Esophagus squamous epithelium (tissue), 5 donors: ENCODE data around the gene CNPY1. TPM values are rescaled to one million over a fixed set of nuclear protein-coding genes. Genes with fewer than 3 reads are reported as not detected.
"Not testable (repeated sequence)": the region's sequence is repeated elsewhere in the genome, so short reads cannot be mapped to it uniquely, and the experiment has no call there.

Experiments
- DNase-seq: peaks from one replicate; lab custom pipeline; 2025; lab: John Stamatoyannopoulos, UW
- H3K27ac ChIP-seq, 4 donors: fragments of 200-600 bp; sonication (generic); one replicate each; pipeline ENCODE4 v1.5.1; 2016 to 2019; ENCODE audit warnings: mild to moderate bottlenecking in 1 of 4
- H3K27me3 ChIP-seq, 4 donors: fragments of 200-600 bp; sonication (generic); 1 replicate in 3 of 4; 2 replicates in 1 of 4; pipeline versions ENCODE4 v1.5.1 to v1.6.0; 2017 to 2021; ENCODE audit warnings: antibody characterized with exemption in 1 of 4
- H3K36me3 ChIP-seq, 3 donors: fragments of 200-600 bp; sonication (generic); one replicate each; pipeline ENCODE4 v1.5.1; 2016 to 2019
- H3K4me1 ChIP-seq, 3 donors: fragments of 200-600 bp; sonication (generic); one replicate each; pipeline ENCODE4 v1.5.1; 2017 to 2019
- H3K4me3 ChIP-seq, 4 donors: fragments of 200-600 bp; sonication (generic); 1 replicate in 3 of 4; 2 replicates in 1 of 4; pipeline ENCODE4 v1.5.1; 2016 to 2019; ENCODE audit warnings: mild to moderate bottlenecking in 2 of 4, moderate library complexity in 1 of 4
- H3K9me3 ChIP-seq, 3 donors: fragments of 200-600 bp; sonication (generic); one replicate each; pipeline ENCODE4 v1.5.1; 2016 to 2019
- CTCF ChIP-seq, 6 experiments: fragments of 450-650 bp in 4 of 6; fragments of 200-600 bp in 2 of 6; sonication (generic) in 2 of 6; IDR thresholded peaks; one replicate each; pipeline ENCODE4 v1.5.1; 2016 to 2019; ENCODE audit warnings: antibody characterized with exemption in 6 of 6, mild to moderate bottlenecking in 4 of 6, moderate library complexity in 4 of 6
- POLR2A ChIP-seq, 4 donors: fragments of 450-650 bp; IDR thresholded peaks; one replicate each; pipeline ENCODE4 v1.6.1; 2017; ENCODE audit warnings: antibody characterized with exemption in 4 of 4, mild to moderate bottlenecking in 4 of 4, moderate library complexity in 3 of 4
- WGBS, 2 donors: methylation state at CpG; one replicate each; pipeline ENCODE4 v1.1.5; 2018; 5-methylcytosine and 5-hydroxymethylcytosine counted together
- intact Hi-C: fragments of 100-400 bp; cut with DNase I; formaldehyde crosslinking; loops from one replicate; pipeline ENCODE4 v1.15.0; 2022
- total RNA-seq, 4 donors: library from RNA; depleted of rRNA; stranded (reverse); fragments of >200 nt; gene quantifications; one replicate each; pipeline ENCODE4 v1.1.0, GENCODE V29; 2016
- donor health status: DM: yes; HTN: yes; CAD: no.

CNPY1 gene
- total RNA-seq, 4 donors from 2014 or later, result not detected

GRCh38 chr7:155521743-155522398, 24.5 kb downstream of the CNPY1 start:
- no peaks in the 10 kb centered on the region for H3K36me3 ChIP-seq

GRCh38 chr7:155521007-155521742, 25.2 kb downstream of the CNPY1 start:
- no peak for DNase-seq

More at GRCh38 chr7:155521743-155522398, 24.5 kb downstream of the CNPY1 start:
- no peak overlapping the region for H3K4me3 ChIP-seq
- no peak overlapping the region for H3K27ac ChIP-seq
- DNase-seq, result no peak
- H3K27me3 ChIP-seq, result peaks cover 0 to 90% (median 0%) of the 10 kb centered on the region in 4 donors
- no peaks in the 10 kb centered on the region for H3K9me3 ChIP-seq
- 74 to 80% methylated on average over 7 to 8 of the region's 21 CpGs for WGBS, 2 donors
- no peaks in the 10 kb centered on the region for H3K4me1 ChIP-seq
- TF ChIP-seq POLR2A (IDR thresholded peaks at IDR 0.05), result no peak
- no peak for TF ChIP-seq CTCF (IDR thresholded peaks at IDR 0.05)
- intact Hi-C loops, result no loop called here

GRCh38 chr7:155520114-155520513, 26.2 kb downstream of the CNPY1 start:
- 51 to 66% methylated on average over 7 of the region's 7 CpGs for WGBS, 2 donors
- no peak for DNase-seq

More at GRCh38 chr7:155521007-155521742, 25.2 kb downstream of the CNPY1 start:
- intact Hi-C loops, result no loop called here
- WGBS, 2 donors, result 66 to 82% methylated on average over 14 of the region's 14 CpGs
- Histone ChIP-seq H3K4me1 (no peaks in the 10 kb centered on the region), H3K36me3 (no peaks in the 10 kb centered on the region), H3K27me3 (peaks cover 0 to 90% (median 0%) of the 10 kb centered on the region in 4 donors), H3K27ac (no peak overlapping the region), H3K4me3 (no peak overlapping the region), H3K9me3 (no peaks in the 10 kb centered on the region)
- TF ChIP-seq POLR2A (IDR thresholded peaks at IDR 0.05) (no peak), CTCF (IDR thresholded peaks at IDR 0.05) (no peak)

GRCh38 chr7:155519358-155519757, 27.0 kb downstream of the CNPY1 start:
- 82% methylated on average over 3 of the region's 3 CpGs; no CpG with 5 or more reads in 1 of the 2 donors for WGBS, 2 donors
- H3K27me3 ChIP-seq, result peaks cover 0 to 91% (median 0%) of the 10 kb centered on the region in 4 donors
- DNase-seq, H3K27ac ChIP-seq, H3K9me3 ChIP-seq, H3K36me3 ChIP-seq, intact Hi-C loops, H3K4me3 ChIP-seq, H3K4me1 ChIP-seq: not testable (repeated sequence)

More at GRCh38 chr7:155520114-155520513, 26.2 kb downstream of the CNPY1 start:
- TF ChIP-seq CTCF (IDR thresholded peaks at IDR 0.05) (no peak), POLR2A (IDR thresholded peaks at IDR 0.05) (no peak)
- intact Hi-C loops, result no loop called here
- no peaks in the 10 kb centered on the region for H3K4me1 ChIP-seq
- H3K36me3 ChIP-seq, result no peaks in the 10 kb centered on the region
- peaks cover 0 to 91% (median 0%) of the 10 kb centered on the region in 4 donors for H3K27me3 ChIP-seq
- H3K27ac ChIP-seq, result no peak overlapping the region
- no peaks in the 10 kb centered on the region for H3K9me3 ChIP-seq
- H3K4me3 ChIP-seq, result no peak overlapping the region

GRCh38 chr7:155518633-155519032, 27.7 kb downstream of the CNPY1 start:
- H3K9me3 ChIP-seq, result no peaks in the 10 kb centered on the region
- H3K27me3 ChIP-seq, result peaks cover 0 to 91% (median 0%) of the 10 kb centered on the region in 4 donors
- no peak for DNase-seq
- H3K4me1 ChIP-seq, result no peaks in the 10 kb centered on the region
- TF ChIP-seq CTCF (IDR thresholded peaks at IDR 0.05), result no peak
- no peak for TF ChIP-seq POLR2A (IDR thresholded peaks at IDR 0.05)
- intact Hi-C loops, result no loop called here
- WGBS, 2 donors, result 66% methylated on average over 6 to 7 of the region's 7 CpGs
- no peaks in the 10 kb centered on the region for H3K36me3 ChIP-seq
- H3K4me3 ChIP-seq, result no peak overlapping the region
- no peak overlapping the region for H3K27ac ChIP-seq
